Right ventricle myocardium superior (tissue), 1 donor: ENCODE data around the gene TERT. TPM values are rescaled to one million over a fixed set of nuclear protein-coding genes. Genes with fewer than 3 reads are reported as not detected.
"Not testable (repeated sequence)": the region's sequence is repeated elsewhere in the genome, so short reads cannot be mapped to it uniquely, and the experiment has no call there.

Experiments
- ATAC-seq: fragments of 200-7000 bp; cut with Tn5 transposase; one replicate; pipeline ENCODE4 v1.9.1; 2020; ENCODE audit warnings: mild to moderate bottlenecking; ENCODE audit not compliant: poor library complexity
- DNase-seq: peaks from one replicate; pipeline ENCODE4 v3.0.0-alpha.2; 2020
- intact Hi-C: fragments of 100-400 bp; cut with DNase I; formaldehyde crosslinking; loops from one replicate; pipeline ENCODE4 v1.11.2; 2022
- total RNA-seq: library from RNA; stranded (reverse); fragmentation: NEBNext Ultra II Directional; extraction: Animal tissue kit (Norgen Biotek cat#: 25700); gene quantifications from one replicate; pipeline ENCODE4 v1.2.1, GENCODE V29; 2021
- donor health status: DM: no; HTN: yes; CAD: no; lungs with severe emphysema.

TERT gene
- total RNA-seq, 1 donor from 2014 or later, result not detected

GRCh38 chr5:1302258-1302657, 7.4 kb upstream of the TERT start:
- DNase-seq (no peak), ATAC-seq (no peak)
- intact Hi-C loops, result no loop called here

GRCh38 chr5:1300581-1301083, 5.8 kb upstream of the TERT start:
- no peak for DNase-seq
- ATAC-seq, result no peak
- intact Hi-C loops, result no loop called here

GRCh38 chr5:1299961-1300360, 5.1 kb upstream of the TERT start:
- intact Hi-C loops, result no loop called here
- ATAC-seq (no peak), DNase-seq (no peak)

GRCh38 chr5:1299511-1299850, 4.6 kb upstream of the TERT start:
- ATAC-seq (no peak), DNase-seq (no peak)
- intact Hi-C loops, result no loop called here

GRCh38 chr5:1298723-1299510, 4.0 kb upstream of the TERT start:
- intact Hi-C loops, result no loop called here
- ATAC-seq (no peak), DNase-seq (no peak)

GRCh38 chr5:1298067-1298551, 3.2 kb upstream of the TERT start:
- no peak for DNase-seq
- intact Hi-C loops, result no loop called here
- no peak for ATAC-seq

- ATAC-seq, result no peak
- DNase-seq, result no peak
- intact Hi-C loops, result no loop called here
These were observed 2.4 kb upstream of the TERT start for GRCh38 chr5:1297243-1297642.

GRCh38 chr5:1295650-1296037, 776 bp upstream of the TERT start:
- ATAC-seq, result no peak
- no peak for DNase-seq
- intact Hi-C loops, result no loop called here

- intact Hi-C loops, result no loop called here
- ATAC-seq, result no peak
- DNase-seq, result no peak
These were observed 548 bp downstream of the TERT start for GRCh38 chr5:1294206-1294834.

- intact Hi-C loops, result no loop called here
- ATAC-seq (no peak), DNase-seq (no peak)
These were observed 1.3 kb downstream of the TERT start for GRCh38 chr5:1293416-1294205.

GRCh38 chr5:1292846-1293415, 1.9 kb downstream of the TERT start:
- no peak for DNase-seq
- intact Hi-C loops, result no loop called here
- ATAC-seq, result no peak

GRCh38 chr5:1292139-1292538, 2.7 kb downstream of the TERT start:
- ATAC-seq (no peak), DNase-seq (no peak)
- intact Hi-C loops, result no loop called here

GRCh38 chr5:1291611-1292080, 3.2 kb downstream of the TERT start:
- no peak for ATAC-seq
- DNase-seq, result no peak

GRCh38 chr5:1290956-1291355, 3.9 kb downstream of the TERT start:
- DNase-seq, intact Hi-C loops, ATAC-seq: not testable (repeated sequence)

More at GRCh38 chr5:1291611-1292080, 3.2 kb downstream of the TERT start:
- intact Hi-C loops, result no loop called here

GRCh38 chr5:1289559-1289958, 5.3 kb downstream of the TERT start:
- intact Hi-C loops, ATAC-seq, DNase-seq: not testable (repeated sequence)

- no peak for ATAC-seq
- intact Hi-C loops, result no loop called here
- no peak for DNase-seq
These were observed 6.2 kb downstream of the TERT start for GRCh38 chr5:1288439-1289335.

GRCh38 chr5:1285883-1286291, 9.0 kb downstream of the TERT start:
- ATAC-seq (no peak), DNase-seq (no peak)
- intact Hi-C loops, result no loop called here

GRCh38 chr5:1285141-1285540, 9.7 kb downstream of the TERT start:
- ATAC-seq (no peak), DNase-seq (no peak)
- intact Hi-C loops, result no loop called here
